Endodermal cell (in vitro differentiated cells): Measurements from ENCODE around the gene UBE2E1. TPM values are rescaled to one million over a fixed set of nuclear protein-coding genes. Genes with fewer than 3 reads are reported as not detected.
A peak's percentile ranks its signal among the peaks of the same experiment; 100 is the strongest.

Experiments used
- DNase-seq: peaks from one replicate; pipeline ENCODE4 v3.0.0-alpha.2; 2017
- H3K27ac ChIP-seq: 2 replicates; pipeline ENCODE4 v1.5.1; 2013; ENCODE audit warnings: mild to moderate bottlenecking, low read depth, low read length, moderate library complexity
- H3K27me3 ChIP-seq: 2 replicates; pipeline ENCODE4 v1.6.1; 2013; ENCODE audit warnings: mild to moderate bottlenecking, low read length, moderate library complexity; ENCODE audit not compliant: insufficient read depth, control insufficient read depth, poor library complexity, severe bottlenecking
- H3K36me3 ChIP-seq: 2 replicates; pipeline ENCODE4 v1.7.0; 2013; ENCODE audit warnings: mild to moderate bottlenecking, low read length, moderate library complexity; ENCODE audit not compliant: control insufficient read depth, insufficient read depth
- H3K4me1 ChIP-seq: one replicate; pipeline ENCODE4 v1.7.0; 2013; ENCODE audit warnings: low read length; ENCODE audit not compliant: control insufficient read depth, insufficient read depth
- H3K4me3 ChIP-seq: 2 replicates; pipeline ENCODE4 v1.5.1; 2013; ENCODE audit warnings: mild to moderate bottlenecking, low read length, moderate library complexity
- H3K9ac ChIP-seq: 2 replicates; pipeline ENCODE4 v1.6.1; 2013; ENCODE audit warnings: mild to moderate bottlenecking, low read length, moderate library complexity; ENCODE audit not compliant: poor library complexity, severe bottlenecking; ENCODE audit errors: extremely low read depth
- H3K9me3 ChIP-seq: 2 replicates; pipeline ENCODE4 v1.6.1; 2013; ENCODE audit warnings: mild to moderate bottlenecking, low read length, moderate library complexity; ENCODE audit not compliant: control insufficient read depth
- H3K27ac Mint-ChIP-seq: 2 replicates; pipeline ENCODE4 v1.8.0; 2020; ENCODE audit warnings: mixed read lengths
- H3K27me3 Mint-ChIP-seq: 2 replicates; pipeline ENCODE4 v1.8.0; 2021; ENCODE audit warnings: mild to moderate bottlenecking, mixed read lengths; ENCODE audit not compliant: insufficient read depth
- H3K36me3 Mint-ChIP-seq: 2 replicates; pipeline ENCODE4 v1.8.0; 2020; ENCODE audit warnings: low read depth, mixed read lengths
- H3K4me1 Mint-ChIP-seq: 2 replicates; pipeline ENCODE4 v1.8.0; 2020; ENCODE audit warnings: mixed read lengths
- H3K4me3 Mint-ChIP-seq: 2 replicates; pipeline ENCODE4 v1.8.0; 2020; ENCODE audit warnings: mild to moderate bottlenecking, moderate library complexity, mixed read lengths
- H3K9me3 Mint-ChIP-seq: 2 replicates; pipeline ENCODE4 v1.8.0; 2020; ENCODE audit warnings: mild to moderate bottlenecking, mixed read lengths
- WGBS, 2 experiments: methylation state at CpG; one replicate each; pipeline versions ENCODE4 v1.1.5 to v1.1.7; 2013; ENCODE audit warnings: missing lambda C conversion rate in 2 of 2, mixed read lengths in 1 of 2; ENCODE audit not compliant: insufficient coverage in 1 of 2, insufficient read length in 1 of 2; 5-methylcytosine and 5-hydroxymethylcytosine counted together
- long read RNA-seq, 4 experiments: library from polyadenylated mRNA in 2 of 4; library from RNA in 1 of 4; library from capped mRNA in 1 of 4; stranded (forward) in 3 of 4; unstranded in 1 of 4; transcript quantifications; one replicate each; pipeline ENCODE4 v2.0.0, GENCODE V29; 2020 to 2021; ENCODE audit warnings: inconsistent platforms in 1 of 4
- polyA plus RNA-seq, 2 experiments: library from polyadenylated mRNA; stranded (reverse); fragments of 50-300 nt; gene quantifications; one replicate each; pipeline ENCODE4 v1.2.3, GENCODE V29; 2013
- total RNA-seq, 2 donors: library from RNA; stranded (reverse); fragmentation: NEBNext Ultra II Directional in 1 of 2; extraction: Animal tissue kit (Norgen Biotek cat#: 25700) in 1 of 2; gene quantifications; 2 replicates in 1 of 2; 3 replicates in 1 of 2; pipeline ENCODE4 v1.2.1, GENCODE V29; 2021
- TF ChIP-seq, protein P1 (sequence below): fragments of 200-600 bp; sonication (generic); conservative IDR thresholded peaks from 2 replicates; pipeline ENCODE4 v1.5.0; 2021; ENCODE audit warnings: antibody characterized with exemption, mild to moderate bottlenecking

UBE2E1 gene
- total RNA-seq = 100 to 1,000 TPM; 112 to 120 TPM
- 156 TPM for polyA plus RNA-seq (2013, experiment 1 of 2)
- 143 TPM for polyA plus RNA-seq (2013, experiment 2 of 2)
- long read RNA-seq, experiment 1, transcript UBE2E1-201 (6 exons, 1,511 nt) = major isoform, 37 of 85 reads
- long read RNA-seq, experiment 1, transcript UBE2E1-203 (5 exons, 1,224 nt) = minor isoform, 8 of 85 reads
- long read RNA-seq, experiment 1, partial matches to known transcripts = 15 of 85 reads
- long read RNA-seq, experiment 1, other reads (novel, unspliced or antisense) = 23 of 85 reads
- long read RNA-seq, experiment 2, transcript UBE2E1-201 (6 exons, 1,511 nt) = major isoform, 9 of 25 reads
- long read RNA-seq, experiment 2, partial matches to known transcripts = 10 of 25 reads
- long read RNA-seq, experiment 2, other reads (novel, unspliced or antisense) = 1 of 25 reads
- long read RNA-seq, experiment 3, partial matches to known transcripts = 1 of 5 reads
- long read RNA-seq, experiment 3, other reads (novel, unspliced or antisense) = 2 of 5 reads
- long read RNA-seq, experiment 4, transcript UBE2E1-203 (5 exons, 1,224 nt) = minor isoform, 34 of 101 reads
- long read RNA-seq, experiment 4, transcript UBE2E1-201 (6 exons, 1,511 nt) = major isoform, 36 of 101 reads
- long read RNA-seq, experiment 4, partial matches to known transcripts = 25 of 101 reads
- long read RNA-seq, experiment 4, other reads (novel, unspliced or antisense) = 3 of 101 reads

DNA sequence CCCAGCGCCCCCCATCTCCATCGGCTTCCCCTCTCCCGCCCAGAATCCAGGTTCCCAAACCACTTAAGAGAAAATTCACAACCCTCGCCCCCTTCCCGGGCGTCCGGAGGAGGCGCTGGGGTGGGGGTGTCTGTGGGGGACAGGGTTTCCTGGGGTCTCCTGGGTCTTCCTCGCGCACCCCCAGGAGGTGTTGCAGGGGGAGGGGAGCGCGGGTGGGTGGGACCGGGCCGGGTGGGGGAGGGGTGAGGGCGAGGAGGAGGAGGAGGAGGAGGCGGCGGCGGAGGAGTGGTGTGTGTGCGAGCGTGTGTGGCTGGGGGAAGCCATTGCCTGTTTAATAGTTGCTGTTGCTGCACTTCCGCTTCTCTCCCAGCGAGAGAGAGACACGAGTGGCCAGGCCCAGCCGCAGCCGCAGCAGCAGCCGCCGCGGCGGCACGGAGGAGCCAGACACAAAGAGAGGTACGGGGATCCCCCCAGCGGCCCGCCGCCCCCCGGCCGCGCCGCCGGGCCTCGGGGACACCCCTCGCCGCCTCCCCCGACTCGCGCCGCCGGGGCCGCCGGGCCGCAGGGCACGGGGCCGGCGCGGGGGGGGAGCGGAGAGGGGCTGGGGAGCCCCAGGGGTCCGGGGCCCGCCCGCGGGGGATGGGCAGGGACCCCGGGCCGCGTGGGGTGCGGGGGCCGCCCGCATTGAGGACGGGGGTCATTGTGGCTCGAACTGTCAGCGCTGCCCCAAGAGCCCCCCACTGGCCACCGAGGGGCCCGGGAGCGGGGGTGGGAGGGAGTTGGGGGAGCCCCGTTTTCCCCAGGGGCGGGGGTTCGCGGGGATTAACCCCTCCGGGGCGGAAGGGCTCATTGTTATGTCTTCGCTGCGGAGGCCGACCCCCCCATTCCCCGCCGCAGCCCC, at the start of gene UBE2E1:
Gene UBE2E1 (plus strand): TSS at position 323 of the 901 bp plus-strand sequence. CDS start 1,315 bp downstream, outside the sequence.
- no peaks in the 10 kb centered on the region for H3K9me3 Mint-ChIP-seq
- H3K4me3 Mint-ChIP-seq = peak within 1 kb of the TSS; percentile 91
- H3K36me3 ChIP-seq = peaks cover 15% of the 10 kb centered on the region
- peaks cover 3% of the 10 kb centered on the region for H3K27me3 Mint-ChIP-seq
- TF ChIP-seq, protein P1, sequence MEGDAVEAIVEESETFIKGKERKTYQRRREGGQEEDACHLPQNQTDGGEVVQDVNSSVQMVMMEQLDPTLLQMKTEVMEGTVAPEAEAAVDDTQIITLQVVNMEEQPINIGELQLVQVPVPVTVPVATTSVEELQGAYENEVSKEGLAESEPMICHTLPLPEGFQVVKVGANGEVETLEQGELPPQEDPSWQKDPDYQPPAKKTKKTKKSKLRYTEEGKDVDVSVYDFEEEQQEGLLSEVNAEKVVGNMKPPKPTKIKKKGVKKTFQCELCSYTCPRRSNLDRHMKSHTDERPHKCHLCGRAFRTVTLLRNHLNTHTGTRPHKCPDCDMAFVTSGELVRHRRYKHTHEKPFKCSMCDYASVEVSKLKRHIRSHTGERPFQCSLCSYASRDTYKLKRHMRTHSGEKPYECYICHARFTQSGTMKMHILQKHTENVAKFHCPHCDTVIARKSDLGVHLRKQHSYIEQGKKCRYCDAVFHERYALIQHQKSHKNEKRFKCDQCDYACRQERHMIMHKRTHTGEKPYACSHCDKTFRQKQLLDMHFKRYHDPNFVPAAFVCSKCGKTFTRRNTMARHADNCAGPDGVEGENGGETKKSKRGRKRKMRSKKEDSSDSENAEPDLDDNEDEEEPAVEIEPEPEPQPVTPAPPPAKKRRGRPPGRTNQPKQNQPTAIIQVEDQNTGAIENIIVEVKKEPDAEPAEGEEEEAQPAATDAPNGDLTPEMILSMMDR = peak; percentile 15
- peak within 1 kb of the TSS; percentile 90 for H3K27ac Mint-ChIP-seq
- peaks cover 39% of the 10 kb centered on the region for H3K4me1 Mint-ChIP-seq
- WGBS, 2 experiments = 0% methylated on average over 3 to 76 of the region's 82 CpGs
- peak within 1 kb of the TSS; percentile 39 for H3K27ac ChIP-seq
- no peaks in the 10 kb centered on the region for H3K27me3 ChIP-seq
- peak within 1 kb of the TSS; percentile 48 for H3K9ac ChIP-seq
- H3K36me3 Mint-ChIP-seq = peaks cover 13% of the 10 kb centered on the region
- no peaks in the 10 kb centered on the region for H3K9me3 ChIP-seq
- peak; percentile 86 for DNase-seq
- H3K4me3 ChIP-seq = peak within 1 kb of the TSS; percentile 87
- H3K4me1 ChIP-seq = peaks cover 10% of the 10 kb centered on the region

DNA sequence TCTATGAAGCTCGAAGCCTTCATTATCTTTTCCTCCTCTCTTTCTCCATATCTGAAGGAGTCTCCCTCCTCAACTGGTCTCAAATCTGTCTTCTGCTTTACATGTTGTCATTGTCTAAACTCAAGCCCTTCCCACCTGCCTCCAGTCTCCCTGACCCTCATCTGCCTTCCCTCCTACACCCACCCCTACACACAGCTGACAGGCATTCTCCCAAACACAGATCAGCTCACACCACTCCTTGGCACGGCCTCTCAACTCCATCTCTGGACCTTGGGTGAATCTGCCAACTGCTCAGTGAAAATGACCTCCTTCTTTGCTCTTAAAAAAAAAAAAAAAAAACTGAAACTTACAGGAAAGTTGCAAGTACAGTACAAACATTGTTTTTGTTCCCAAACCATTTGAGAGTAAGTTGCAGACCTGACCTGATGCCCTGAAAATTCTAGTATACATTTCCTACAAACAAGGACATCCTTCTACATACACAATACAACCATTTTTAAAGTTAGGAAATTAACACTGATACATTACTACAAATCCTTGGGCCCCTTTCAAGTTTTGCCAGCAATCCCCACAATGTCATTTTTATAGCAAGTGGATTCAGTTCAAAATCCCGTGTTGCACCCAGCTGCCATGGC, 49.4 kb upstream of the UBE2E1 start:
- Histone ChIP-seq H3K4me3 (no peak overlapping the region), H3K36me3 (no peaks in the 10 kb centered on the region), H3K27me3 (no peaks in the 10 kb centered on the region), H3K9me3 (no peaks in the 10 kb centered on the region), H3K4me1 (peaks cover 3% of the 10 kb centered on the region), H3K9ac (no peak overlapping the region), H3K27ac (no peak overlapping the region)
- no peaks in the 10 kb centered on the region for H3K9me3 Mint-ChIP-seq
- TF ChIP-seq, protein P1 = no peak
- DNase-seq = no peak
- WGBS, 2 experiments = 71 to 90% methylated on average over 3 of the region's 3 CpGs
- no peak overlapping the region for H3K27ac Mint-ChIP-seq
- no peaks in the 10 kb centered on the region for H3K27me3 Mint-ChIP-seq
- no peaks in the 10 kb centered on the region for H3K36me3 Mint-ChIP-seq
- H3K4me1 Mint-ChIP-seq = peaks cover 28% of the 10 kb centered on the region
- H3K4me3 Mint-ChIP-seq = no peak overlapping the region
